Activated T-cell treated with anti-CD3 and anti-CD28 coated beads for 1 hour (primary cell): ENCODE results near the gene NCCRP1.
"Not testable (repeated sequence)": the region's sequence is repeated elsewhere in the genome, so short reads cannot be mapped to it uniquely, and the experiment has no call there.

Experiments
- DNase-seq: peaks from one replicate; pipeline ENCODE4 v3.0.0-alpha.2; 2020; ENCODE audit warnings: low read depth

The NCCRP1 gene

GRCh38 chr19:39208175-39208795 is 11.5 kb downstream of the NCCRP1 start:
- no peak for DNase-seq

- no peak for DNase-seq
Observed at GRCh38 chr19:39209196-39209595, 12.4 kb downstream of the NCCRP1 start.

- DNase-seq: no peak
Observed at GRCh38 chr19:39211731-39212374, 15.1 kb downstream of the NCCRP1 start.

- peak; percentile 52 for DNase-seq
Observed at GRCh38 chr19:39212375-39212742, 15.6 kb downstream of the NCCRP1 start.

DNA sequence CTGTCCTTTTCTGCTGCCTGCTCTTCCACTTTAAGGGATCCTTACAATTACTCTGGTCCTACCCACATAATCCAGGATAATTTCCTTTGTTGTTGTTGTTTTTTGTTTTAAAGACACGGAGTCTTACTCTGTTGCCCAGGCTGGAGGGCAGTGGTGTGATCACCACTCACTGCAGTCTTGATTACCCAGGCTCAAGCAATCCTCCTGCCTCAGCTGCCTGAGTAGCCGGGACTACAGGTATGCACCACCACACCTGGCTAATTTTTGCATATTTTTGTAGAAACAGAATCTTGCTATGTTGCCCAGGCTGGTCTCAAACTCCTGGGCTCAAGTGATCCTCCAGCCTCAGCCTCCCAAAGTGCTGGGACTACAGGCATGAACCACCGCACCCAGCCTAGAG is 18.6 kb downstream of the NCCRP1 start:
- DNase-seq: not testable (repeated sequence)

DNA sequence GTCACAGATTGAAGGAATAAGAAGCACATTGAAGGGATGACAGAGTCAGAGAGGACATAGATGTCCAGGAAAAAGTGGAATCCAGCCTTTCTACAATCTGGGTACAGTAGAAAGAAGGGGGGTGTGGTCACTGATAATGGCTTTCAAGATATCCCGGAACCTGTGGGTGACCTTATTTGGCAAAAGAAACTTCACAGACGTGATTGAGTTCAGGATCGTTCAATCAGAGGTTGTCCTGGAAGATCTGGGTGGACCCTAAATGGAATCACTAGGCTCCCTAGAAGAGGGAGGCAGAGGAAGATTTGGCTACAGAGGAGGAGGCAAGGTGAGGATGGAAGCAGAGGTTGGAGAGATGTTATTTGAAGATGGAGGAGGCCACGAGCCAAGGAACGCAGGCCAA is 20.3 kb downstream of the NCCRP1 start:
- no peak for DNase-seq

DNA sequence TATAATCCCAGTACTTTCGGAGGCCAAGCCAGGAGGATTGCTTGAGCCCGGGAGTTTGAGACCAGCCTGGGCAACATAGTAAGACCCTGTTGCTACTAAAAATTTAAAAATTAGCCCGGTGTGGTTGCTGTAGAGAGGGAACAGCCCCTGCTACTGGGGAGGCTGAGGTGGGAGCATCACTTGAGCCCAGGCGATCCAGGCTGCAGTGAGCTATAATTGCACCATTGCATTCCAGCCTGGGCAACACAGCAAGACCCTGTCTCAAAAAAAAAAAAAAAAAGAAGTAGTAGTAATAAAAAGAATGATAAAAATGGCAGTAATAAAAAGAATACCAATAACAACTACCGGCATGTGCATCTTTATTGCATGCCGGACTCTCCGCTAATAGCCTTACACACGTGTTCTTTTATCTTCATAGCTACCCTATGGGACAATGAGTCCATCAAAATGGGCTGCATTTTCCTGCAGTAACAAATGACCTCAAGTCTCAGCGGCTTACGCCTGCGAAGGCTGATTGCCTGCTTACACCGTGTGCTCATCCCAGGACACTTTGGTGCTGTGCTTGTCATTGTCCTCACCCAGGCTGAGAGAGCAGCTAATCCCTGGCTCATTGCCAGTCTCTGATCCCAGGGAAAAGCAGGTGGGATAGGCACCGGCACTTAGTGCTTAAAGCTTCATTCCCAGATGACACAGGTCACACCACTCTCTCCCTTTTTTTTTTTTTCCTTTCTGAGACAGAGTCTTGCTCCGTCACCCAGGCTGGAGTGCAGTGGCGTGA is 21.7 kb downstream of the NCCRP1 start:
- no peak for DNase-seq

DNA sequence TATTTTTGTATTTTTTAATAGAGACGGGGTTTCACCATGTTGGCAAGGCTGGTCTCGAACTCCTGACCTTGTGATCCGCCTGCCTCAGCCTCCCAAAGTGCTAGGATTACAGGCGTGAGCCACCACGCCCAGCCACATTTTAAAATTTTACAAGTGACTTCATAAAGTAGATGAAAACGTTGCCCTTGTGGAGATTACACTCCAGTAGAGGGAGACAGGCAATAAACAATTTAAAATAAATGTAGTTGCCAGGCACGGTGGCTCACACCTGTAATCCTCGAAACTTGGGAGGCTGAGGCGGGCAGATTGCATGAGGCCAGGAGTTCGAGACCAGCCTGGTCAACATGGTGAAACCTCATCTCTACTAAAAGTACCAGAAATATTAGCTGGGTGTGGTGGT is 22.3 kb downstream of the NCCRP1 start:
- not testable (repeated sequence) for DNase-seq

DNA sequence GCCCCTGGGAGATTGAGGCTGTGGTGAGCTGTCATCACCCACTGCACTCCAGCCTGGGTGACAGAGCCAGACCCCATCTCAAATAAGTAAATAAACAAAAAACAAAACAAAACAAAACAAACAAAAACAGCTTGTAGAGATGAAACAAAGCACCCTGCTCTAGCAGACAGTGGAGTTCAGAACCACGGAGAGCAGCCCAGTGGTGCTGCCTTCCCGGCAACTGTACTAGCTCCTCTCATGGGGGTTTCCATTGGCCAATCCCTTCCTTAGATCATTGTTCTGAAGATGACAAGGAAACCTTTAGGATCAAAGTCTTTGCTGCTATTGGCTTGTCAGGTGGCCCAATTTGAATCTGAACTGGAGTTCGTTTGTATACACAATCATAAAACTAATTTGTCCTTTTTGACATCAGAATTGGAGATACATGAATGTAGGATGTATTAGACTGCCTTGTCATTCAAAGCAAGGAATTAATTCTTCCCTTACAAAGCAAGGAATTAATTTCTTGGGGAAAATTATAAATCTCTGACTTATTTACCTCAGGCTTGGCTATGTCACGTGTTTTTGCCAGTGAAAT is 27.0 kb downstream of the NCCRP1 start:
- no peak for DNase-seq

- DNase-seq: no peak
Observed at GRCh38 chr19:39224910-39225309, 28.1 kb downstream of the NCCRP1 start.

GRCh38 chr19:39230096-39230764 is 33.5 kb downstream of the NCCRP1 start:
- no peak for DNase-seq

DNA sequence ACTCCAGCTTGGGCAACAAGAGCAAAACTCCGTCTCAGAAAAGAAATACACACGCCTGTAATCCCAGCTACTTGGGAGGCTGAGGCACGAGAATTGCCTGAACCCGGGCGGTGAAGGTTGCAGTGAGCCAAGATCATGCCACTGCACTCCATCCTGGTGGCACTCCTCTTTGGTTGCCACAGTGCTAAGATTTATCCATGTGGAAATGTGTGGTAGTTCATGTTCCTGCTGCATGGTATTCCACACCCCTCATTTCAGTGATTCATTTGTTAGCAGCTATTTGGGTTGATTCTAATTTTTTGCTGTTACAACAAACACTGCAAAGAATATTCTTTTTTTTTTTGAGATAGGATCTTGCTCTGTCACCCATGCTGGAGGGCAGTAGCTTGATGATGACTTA is 35.9 kb downstream of the NCCRP1 start:
- DNase-seq: no peak

- no peak for DNase-seq
Observed at GRCh38 chr19:39236527-39236926, 39.8 kb downstream of the NCCRP1 start.

GRCh38 chr19:39237200-39238184 is 40.7 kb downstream of the NCCRP1 start:
- peak; percentile 12 for DNase-seq

- DNase-seq: no peak
Observed at GRCh38 chr19:39238209-39238608, 41.4 kb downstream of the NCCRP1 start.

- no peak for DNase-seq
Observed at GRCh38 chr19:39238944-39239343, 42.2 kb downstream of the NCCRP1 start.

- no peak for DNase-seq
Observed at GRCh38 chr19:39240421-39240820, 43.7 kb downstream of the NCCRP1 start.

DNA sequence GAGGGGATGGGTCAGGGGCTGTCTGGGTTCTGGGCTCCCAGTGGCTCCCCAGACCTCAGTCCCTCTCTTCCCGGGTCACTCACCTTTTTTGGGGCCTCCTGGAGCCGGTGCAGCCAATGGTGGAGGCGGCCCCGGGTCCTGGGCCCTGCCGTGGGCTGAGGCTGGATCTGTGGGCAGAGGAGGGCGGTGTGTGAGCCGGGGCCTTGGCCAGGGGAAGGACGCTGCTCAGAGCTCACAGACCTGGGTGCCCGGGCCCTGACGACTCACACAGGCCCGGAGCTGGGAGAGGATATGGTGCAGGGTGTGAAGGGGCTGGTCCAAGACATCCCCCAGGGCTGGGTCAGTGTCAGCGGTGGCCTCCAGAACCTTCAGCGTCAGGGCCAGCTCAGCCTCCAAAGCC is 47.0 kb downstream of the NCCRP1 start:
- not testable (repeated sequence) for DNase-seq

DNA sequence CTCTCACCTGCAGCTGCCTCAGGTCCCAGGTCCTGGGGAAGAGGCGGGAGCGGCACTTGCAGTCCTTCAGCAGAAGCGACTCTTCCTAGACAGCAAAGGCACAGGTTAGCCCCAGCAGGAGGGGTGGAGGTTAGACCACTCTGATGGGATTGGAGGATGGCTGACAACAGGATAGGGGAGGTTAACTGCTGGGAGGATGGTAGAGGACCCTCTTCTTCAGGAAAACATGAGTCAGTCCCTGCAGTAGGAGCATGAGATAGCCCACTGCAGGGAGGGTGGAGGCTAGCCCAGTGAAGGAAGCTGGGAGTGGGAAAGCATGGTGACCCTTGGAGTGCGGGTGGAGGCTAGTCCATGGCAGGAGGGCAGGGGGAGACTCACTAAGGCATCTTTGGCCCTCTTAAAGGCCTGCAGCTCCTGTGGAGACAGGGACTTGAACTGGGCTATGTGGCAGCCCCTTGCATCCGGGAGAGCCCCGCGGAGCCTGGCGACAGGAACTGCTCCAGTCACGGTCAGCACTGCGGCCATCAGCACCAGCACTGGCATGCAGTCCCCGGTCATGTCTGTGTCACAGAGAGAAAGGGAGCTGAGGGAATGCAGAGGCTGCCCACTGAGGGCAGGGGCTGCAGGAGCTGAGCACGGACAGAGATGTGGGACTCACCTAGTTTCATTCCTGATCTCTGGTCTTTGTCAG is 47.8 kb downstream of the NCCRP1 start, which contains the start of gene IFNL3:
Gene IFNL3, minus strand, starts transcription at position 597 of the 691 bp plus-strand sequence. Its CDS starts 39 bp downstream, at position 558.
- DNase-seq: not testable (repeated sequence)

- not testable (repeated sequence) for DNase-seq
Observed at GRCh38 chr19:39245166-39245565, 48.4 kb downstream of the NCCRP1 start.
